ENCODE measurements around the gene NOS3. TPM values are rescaled to one million over a fixed set of nuclear protein-coding genes. Genes with fewer than 3 reads are reported as not detected.

The NOS3 gene
- total and polyA plus RNA-seq, 2 donors from 2014 or later = 9.3 to 51.7 TPM

DNA sequence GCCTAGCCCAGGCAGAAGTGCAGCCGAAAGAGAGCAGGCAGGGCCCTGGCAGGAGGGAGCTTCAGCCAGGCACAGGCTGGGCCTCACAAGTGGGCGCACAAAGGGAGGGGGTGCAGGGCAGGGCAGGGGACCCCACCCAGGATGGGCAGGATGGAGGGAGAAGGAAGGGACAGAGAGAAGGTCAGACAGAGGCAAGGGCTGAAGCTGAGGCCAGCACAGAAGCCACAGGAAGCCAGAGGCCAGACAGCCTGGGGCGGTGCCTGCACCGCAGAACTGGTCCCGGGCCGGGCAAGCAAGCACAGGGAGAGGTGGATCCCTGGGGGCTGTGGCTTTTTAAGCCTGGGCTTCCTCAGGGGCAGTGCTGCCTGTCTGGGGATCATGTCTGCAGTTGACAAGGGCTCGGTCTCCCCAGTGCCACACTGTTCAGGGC is 16.7 kb downstream of the NOS3 start:
- intact Hi-C loops (cut with DNase I) = no loop called here
- Histone ChIP-seq H3K4me3 (ENCODE audit: low read length in 3 of 3) (no peak overlapping the region), H3K27ac (ENCODE audit: low read depth in 2 of 2, low read length in 2 of 2) (peak overlapping the region in 1 of 2 donors; percentile 36), H3K9me3 (ENCODE audit: control insufficient read depth in 2 of 3, insufficient read depth in 1 of 3, low read length in 3 of 3) (no peaks in the 10 kb centered on the region), H3K4me1 (ENCODE audit: control insufficient read depth in 2 of 3, insufficient read depth in 2 of 3, low read depth in 1 of 3, low read length in 3 of 3) (peaks cover 0 to 9% (median 0%) of the 10 kb centered on the region in 3 donors), H3K9ac (ENCODE audit: low read length in 3 of 3) (no peak overlapping the region), H3K27me3 (ENCODE audit: control insufficient read depth, insufficient read depth, low read length) (no peaks in the 10 kb centered on the region), H3K36me3 (ENCODE audit: control insufficient read depth in 2 of 3, insufficient read depth in 3 of 3, low read length in 3 of 3) (no peaks in the 10 kb centered on the region)
- TF ChIP-seq, protein P1, sequence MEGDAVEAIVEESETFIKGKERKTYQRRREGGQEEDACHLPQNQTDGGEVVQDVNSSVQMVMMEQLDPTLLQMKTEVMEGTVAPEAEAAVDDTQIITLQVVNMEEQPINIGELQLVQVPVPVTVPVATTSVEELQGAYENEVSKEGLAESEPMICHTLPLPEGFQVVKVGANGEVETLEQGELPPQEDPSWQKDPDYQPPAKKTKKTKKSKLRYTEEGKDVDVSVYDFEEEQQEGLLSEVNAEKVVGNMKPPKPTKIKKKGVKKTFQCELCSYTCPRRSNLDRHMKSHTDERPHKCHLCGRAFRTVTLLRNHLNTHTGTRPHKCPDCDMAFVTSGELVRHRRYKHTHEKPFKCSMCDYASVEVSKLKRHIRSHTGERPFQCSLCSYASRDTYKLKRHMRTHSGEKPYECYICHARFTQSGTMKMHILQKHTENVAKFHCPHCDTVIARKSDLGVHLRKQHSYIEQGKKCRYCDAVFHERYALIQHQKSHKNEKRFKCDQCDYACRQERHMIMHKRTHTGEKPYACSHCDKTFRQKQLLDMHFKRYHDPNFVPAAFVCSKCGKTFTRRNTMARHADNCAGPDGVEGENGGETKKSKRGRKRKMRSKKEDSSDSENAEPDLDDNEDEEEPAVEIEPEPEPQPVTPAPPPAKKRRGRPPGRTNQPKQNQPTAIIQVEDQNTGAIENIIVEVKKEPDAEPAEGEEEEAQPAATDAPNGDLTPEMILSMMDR (IDR thresholded peaks at IDR 0.05; ENCODE audit: borderline replicate concordance, extremely low read depth, insufficient read depth) = no peak
- DNase-seq (peak in 1 of 5 donors; percentile 77), FAIRE-seq (no peak)

DNA sequence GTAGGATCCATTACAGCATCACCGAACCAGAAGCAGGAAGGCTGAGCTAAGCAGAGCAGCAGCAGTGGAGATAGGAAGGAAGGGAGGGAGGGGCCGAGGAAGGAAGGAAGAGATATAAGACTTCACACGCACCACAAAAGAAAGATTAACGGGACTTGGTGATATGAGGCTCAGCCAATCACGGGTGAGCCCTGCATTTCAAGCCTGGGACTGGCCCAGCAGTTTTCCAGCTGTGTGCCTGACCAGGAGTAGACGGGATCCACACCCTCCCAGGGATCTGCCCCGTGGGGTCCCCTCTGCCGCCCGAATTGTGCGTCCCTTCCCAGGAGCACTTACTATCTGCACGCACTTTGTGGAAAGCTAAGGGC is 17.3 kb downstream of the NOS3 start:
- H3K9ac ChIP-seq (ENCODE audit: low read length in 3 of 3) = no peak overlapping the region
- no peaks in the 10 kb centered on the region for H3K27me3 ChIP-seq (ENCODE audit: control insufficient read depth, insufficient read depth, low read length)
- peak overlapping the region in 1 of 3 donors; percentile 52 for H3K4me3 ChIP-seq (ENCODE audit: low read length in 3 of 3)
- H3K9me3 ChIP-seq (ENCODE audit: control insufficient read depth in 2 of 3, insufficient read depth in 1 of 3, low read length in 3 of 3) = no peaks in the 10 kb centered on the region
- TF ChIP-seq, protein P1 (IDR thresholded peaks at IDR 0.05; ENCODE audit: borderline replicate concordance, extremely low read depth, insufficient read depth) = no peak
- intact Hi-C loops (cut with DNase I) = no loop called here
- FAIRE-seq (no peak), DNase-seq (peak in 2 of 5 donors; percentile 60 to 74)
- H3K27ac ChIP-seq (ENCODE audit: low read depth in 2 of 2, low read length in 2 of 2) = peak overlapping the region in 1 of 2 donors; percentile 16
- peaks cover 0 to 14% (median 0%) of the 10 kb centered on the region in 3 donors for H3K4me1 ChIP-seq (ENCODE audit: control insufficient read depth in 2 of 3, insufficient read depth in 2 of 3, low read depth in 1 of 3, low read length in 3 of 3)
- H3K36me3 ChIP-seq (ENCODE audit: control insufficient read depth in 2 of 3, insufficient read depth in 3 of 3, low read length in 3 of 3) = no peaks in the 10 kb centered on the region

DNA sequence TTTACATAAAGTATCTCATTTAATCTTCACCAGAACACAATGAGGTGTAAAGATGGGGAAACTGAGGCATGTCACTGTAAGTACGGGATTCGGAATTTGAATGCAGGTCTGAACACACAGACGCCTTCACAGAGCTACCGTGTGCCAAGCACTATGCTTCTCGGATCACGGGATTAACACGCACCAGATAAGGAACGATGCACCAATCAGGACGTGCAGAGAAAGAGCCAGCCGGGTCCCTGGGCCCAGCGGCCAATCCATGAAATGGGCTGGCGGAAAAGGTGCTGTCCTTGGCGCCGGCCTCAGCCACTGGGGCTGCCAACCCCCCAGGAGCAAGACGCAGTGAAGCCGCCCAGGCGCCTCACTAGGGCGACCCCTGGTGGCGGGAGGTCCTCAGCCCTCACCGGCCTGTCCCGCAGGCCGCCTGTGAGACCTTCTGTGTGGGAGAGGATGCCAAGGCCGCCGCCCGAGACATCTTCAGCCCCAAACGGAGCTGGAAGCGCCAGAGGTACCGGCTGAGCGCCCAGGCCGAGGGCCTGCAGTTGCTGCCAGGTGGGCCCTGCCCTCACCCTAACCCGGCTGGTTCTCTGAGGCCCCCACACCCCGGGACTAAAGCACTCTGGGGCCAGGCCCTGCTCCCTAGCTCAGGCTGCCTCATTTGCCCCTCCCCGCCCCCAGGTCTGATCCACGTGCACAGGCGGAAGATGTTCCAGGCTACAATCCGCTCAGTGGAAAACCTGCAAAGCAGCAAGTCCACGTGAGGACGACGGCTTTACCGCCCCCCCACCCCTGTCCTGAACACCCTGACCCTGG is 17.9 kb downstream of the NOS3 start:
- intact Hi-C loops (cut with DNase I) = no loop called here
- H3K27me3 ChIP-seq (ENCODE audit: control insufficient read depth, insufficient read depth, low read length) = no peaks in the 10 kb centered on the region
- peak; percentile 67 to 90 (median 73) for DNase-seq
- no peaks in the 10 kb centered on the region for H3K36me3 ChIP-seq (ENCODE audit: control insufficient read depth in 2 of 3, insufficient read depth in 3 of 3, low read length in 3 of 3)
- peaks cover 0 to 16% (median 0%) of the 10 kb centered on the region in 3 donors for H3K4me1 ChIP-seq (ENCODE audit: control insufficient read depth in 2 of 3, insufficient read depth in 2 of 3, low read depth in 1 of 3, low read length in 3 of 3)
- H3K9ac ChIP-seq (ENCODE audit: low read length in 3 of 3) = no peak overlapping the region
- peak overlapping the region in 1 of 3 donors; percentile 52 for H3K4me3 ChIP-seq (ENCODE audit: low read length in 3 of 3)
- H3K9me3 ChIP-seq (ENCODE audit: control insufficient read depth in 2 of 3, insufficient read depth in 1 of 3, low read length in 3 of 3) = no peaks in the 10 kb centered on the region
- FAIRE-seq = no peak
- TF ChIP-seq, protein P1 (IDR thresholded peaks at IDR 0.05; ENCODE audit: borderline replicate concordance, extremely low read depth, insufficient read depth) = peak; percentile 46
- H3K27ac ChIP-seq (ENCODE audit: low read depth in 2 of 2, low read length in 2 of 2) = peak overlapping the region in 1 of 2 donors; percentile 16
